AG08396 (cell line): ENCODE results near the gene MFSD2A.
"Not testable (repeated sequence)": the region's sequence is repeated elsewhere in the genome, so short reads cannot be mapped to it uniquely, and the experiment has no call there.

Source experiments
- DNase-seq: peaks from one replicate; pipeline ENCODE4 v3.0.0; 2012; ENCODE audit warnings: low spot score, mixed read lengths

MFSD2A gene

DNA sequence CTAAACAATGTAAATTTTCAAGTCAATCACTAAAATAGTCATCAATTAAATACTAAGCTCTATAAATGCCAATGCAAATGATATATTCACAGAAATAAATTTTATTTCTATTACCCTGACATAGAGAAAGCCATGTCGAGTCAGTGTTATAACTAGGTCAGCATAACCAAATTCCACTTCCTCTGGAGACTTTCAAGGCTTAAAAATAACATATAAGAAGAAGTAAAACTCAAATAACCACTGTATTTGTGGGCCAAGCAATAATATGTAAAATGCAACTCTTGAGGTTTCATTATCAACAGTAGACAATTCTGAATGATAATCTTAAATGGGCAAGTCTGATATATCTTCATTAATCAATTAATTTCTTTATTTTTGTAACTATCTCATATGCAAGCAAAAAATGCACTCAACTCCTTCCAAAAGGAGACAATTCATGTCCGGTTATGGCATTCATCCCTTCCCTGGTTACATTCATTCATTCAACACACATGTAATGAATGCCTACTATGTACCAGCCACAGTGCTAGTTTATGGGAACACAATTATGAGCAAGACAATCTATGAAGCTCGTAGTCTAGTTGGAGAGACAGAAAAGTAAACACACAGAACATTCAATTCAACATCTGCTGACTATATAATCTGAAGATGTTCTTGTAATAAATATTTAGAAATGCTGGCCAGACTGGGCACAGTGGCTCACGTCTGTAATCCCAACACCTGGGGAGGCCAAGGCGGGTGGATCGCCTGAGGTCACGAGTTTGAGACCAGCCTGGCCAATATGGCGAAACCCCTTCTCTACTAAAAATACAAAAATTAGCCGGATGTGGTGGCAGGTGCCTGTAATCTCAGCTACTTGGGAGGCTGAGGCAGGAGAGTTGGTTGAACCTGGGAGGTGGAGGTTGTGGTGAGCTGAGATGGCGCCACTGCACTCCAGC lies 48.5 kb downstream of the MFSD2A start:
- no peak for DNase-seq

DNA sequence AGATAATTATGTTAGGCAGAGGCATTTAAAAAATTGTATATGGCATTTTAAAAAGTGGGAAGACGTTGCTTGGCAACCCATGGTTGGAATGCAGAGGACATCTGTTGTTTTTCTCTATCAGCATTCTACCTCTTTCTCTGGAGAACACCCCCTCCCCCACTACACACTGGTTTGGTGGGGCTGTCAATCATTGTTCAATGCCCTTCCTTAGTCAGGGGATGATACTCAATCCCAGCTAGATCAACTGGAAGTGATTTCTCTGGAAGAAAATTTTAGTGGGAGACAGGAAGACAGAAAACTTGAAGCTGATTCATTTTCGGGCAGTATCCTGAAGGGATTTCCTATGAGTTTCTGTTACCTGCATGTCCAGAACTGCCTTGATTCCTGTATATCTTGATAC lies 49.9 kb downstream of the MFSD2A start:
- no peak for DNase-seq

DNA sequence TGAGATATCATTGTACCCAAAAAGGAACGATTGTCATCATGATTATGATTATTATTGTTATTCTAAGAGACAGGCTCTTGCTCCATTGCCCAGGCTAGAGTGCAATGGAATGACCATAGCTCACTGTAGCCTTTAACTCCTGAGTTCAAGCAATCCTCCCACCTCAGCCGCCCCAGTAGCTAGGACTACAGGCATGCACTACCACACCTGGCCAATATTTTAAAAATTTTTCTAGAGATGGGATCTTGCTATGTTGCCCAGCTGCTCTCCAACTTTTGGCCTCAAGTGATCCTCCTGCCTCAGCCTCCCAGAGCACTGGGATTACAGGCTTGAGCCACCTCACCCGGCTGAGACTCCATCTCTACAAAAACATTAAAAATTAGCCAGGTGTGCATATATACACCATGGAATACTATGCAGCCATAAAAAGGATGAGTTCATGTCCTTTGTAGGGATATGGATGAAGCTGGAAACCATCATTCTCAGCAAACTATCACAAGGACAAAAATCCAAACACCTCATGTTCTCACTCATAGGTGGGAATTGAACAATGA lies 52.6 kb downstream of the MFSD2A start:
- not testable (repeated sequence) for DNase-seq

DNA sequence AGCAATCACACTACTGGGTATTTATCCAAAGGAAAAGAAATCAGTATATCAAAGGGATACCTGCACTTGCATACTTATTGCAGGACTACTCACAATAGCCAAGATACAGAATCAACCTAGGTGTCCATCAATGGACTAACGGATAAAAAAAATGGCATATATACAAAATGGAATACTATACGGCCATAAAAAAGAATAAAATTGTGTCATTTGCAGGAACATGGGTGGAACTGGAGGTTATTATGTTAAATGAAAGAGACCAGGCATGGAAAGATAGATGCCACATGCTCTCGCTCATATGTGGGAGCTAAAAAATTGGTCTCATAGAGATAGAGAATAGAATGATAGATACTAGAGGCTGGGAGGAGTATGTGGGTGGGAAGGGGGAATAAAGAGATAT lies 56.3 kb downstream of the MFSD2A start:
- DNase-seq: no peak

DNA sequence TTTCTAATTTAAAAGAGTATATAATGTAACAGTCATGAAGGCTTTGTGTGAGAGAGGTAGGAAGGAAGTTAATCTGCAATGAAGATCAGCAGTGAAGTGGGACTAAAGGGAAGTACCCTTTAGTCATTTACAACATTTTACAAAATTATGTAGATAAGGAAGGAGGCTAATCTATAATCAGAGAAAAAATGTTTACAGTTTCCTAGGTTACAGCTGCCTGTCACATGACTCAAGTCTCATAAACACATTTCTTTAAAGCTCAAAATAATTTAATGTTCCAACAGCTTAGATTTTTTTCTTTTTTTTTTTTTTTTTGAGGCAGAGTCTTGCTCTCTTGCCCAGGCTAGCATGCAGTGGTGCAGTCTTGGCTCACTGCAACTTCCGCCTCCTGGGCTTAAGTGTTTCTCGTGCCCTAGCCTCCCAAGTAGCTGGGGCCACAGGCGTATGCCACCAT lies 59.3 kb downstream of the MFSD2A start:
- DNase-seq: no peak

DNA sequence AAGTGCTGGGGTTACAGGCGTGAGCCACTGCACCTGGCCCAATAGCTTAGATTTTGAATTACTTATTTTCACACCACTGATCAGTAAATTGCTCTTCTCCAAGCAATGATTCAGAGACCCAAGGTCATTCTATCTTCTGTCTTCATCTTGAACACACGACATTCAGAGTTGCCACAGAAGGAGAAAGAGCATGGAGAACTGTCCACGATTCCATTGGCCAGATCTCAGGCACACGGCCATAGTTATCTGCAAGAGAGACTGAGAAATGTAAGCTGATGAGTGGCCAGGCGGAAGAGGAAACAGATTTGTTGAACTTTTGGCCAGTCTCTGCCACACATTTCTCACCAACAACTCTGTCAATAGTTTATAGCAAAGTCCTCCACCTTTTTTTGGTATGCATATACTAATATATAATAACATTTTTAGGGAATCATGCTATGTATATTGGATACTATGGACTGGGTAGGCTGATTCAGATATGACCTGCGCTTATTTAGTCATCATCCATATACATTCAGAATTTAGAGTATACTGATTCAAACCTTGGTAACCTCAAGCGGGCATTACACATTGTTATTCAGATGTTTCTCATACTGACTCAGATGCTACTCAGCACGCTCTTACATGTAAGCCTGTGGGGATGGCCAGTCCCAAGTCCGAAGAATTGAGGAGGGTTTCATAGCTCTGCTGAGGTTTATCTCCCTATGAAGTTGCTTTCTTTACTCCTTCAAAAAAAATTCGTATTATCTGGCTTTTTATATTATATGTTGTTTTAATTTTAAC lies 60.1 kb downstream of the MFSD2A start:
- peak; percentile 82 for DNase-seq

DNA sequence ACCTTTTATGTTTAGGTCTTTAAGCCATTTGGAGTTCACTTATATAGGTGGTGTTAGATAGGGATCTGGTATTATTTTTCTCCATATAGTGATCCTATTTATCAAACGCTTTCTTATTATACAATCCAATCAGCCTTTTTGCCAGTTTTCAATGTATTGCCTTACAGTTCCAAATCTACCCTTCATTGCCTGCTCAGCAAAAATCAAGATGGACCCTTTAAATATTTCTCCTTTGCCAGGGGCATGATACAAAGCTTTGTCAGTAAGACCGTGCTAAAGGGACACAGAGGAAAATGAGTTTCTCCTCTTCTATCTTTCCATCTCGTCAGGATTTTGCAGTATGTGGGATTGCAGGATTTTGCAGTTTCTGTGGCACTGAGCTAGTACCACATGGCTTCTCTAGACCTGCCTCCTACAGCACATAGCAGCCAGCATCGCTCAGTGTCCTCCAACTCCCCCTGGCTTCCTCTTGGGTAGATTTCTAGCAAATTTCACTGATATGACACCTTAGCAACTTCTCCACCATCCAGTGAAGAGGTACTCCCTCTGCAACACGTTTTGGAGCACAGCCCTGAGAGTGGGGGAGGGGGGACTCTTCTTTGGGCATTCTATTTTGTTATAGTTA lies 63.1 kb downstream of the MFSD2A start:
- DNase-seq: no peak
